ENCODE results near the gene PBX1. TPM values are rescaled to one million over a fixed set of nuclear protein-coding genes. Genes with fewer than 3 reads are reported as not detected.

PBX1 gene
- total and polyA plus RNA-seq, 2 of the 4 experiments (the other 2 are of a cell fraction) = 13.9 to 17.9 TPM

DNA sequence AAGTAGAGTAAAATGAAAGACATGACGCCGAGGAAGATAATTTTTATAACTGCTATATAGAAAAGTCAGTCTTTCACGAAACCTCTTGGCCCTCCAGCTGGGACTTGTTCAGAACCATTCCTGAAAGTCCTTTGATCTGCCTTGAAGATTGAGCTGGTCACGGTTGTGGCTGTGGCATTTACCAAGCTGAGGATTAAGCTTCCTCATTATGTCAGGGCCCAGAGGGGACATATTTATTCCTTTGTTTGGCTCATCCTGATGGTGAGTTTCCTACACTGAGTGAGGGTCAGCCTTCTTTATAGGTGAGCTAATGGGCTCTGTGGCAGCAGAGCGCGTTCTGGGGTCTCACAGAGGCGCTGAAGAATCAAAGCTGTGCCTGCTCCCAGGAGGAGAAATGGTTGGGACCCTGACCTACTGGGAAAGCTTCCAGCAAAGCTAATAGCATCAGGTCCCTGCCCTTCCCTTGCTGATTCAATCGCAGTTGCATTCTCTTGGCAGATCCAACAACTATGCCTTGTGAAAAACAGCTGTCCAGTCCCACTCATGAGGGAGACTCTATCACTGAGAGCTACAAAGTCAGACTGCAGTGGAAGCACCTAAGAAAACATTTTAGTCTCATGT, 43.2 kb upstream of the PBX1 start:
- ATAC-seq (ENCODE audit: low read depth) (peak; percentile 17; the same call in 1 of the 2 replicates), DNase-seq (no peak)
- in situ Hi-C loops (cut with MboI; ENCODE audit: low sequenced_read_pairs) (no loop called here), dilution Hi-C loops (cut with HindIII; ENCODE audit: low sequenced_read_pairs, unreplicated experiment) (no loop called here), intact Hi-C loops (cut with micrococcal nuclease) (no loop called here)
- Histone ChIP-seq H3K9me3 (ENCODE audit: control insufficient read depth, insufficient read depth, low read length) (no peaks in the 10 kb centered on the region), H3K36me3 (ENCODE audit: control insufficient read depth, insufficient read depth, low read length) (no peaks in the 10 kb centered on the region), H3K4ac (ENCODE audit: low read depth, low read length) (no peak overlapping the region), H4K20me1 (ENCODE audit: insufficient read depth, low read length) (no peaks in the 10 kb centered on the region), H3K79me1 (ENCODE audit: low read depth in 1 of 2, low read length in 2 of 2) (no peaks in the 10 kb centered on the region), H4K8ac (ENCODE audit: low read depth in 2 of 2, low read length in 2 of 2) (no peak overlapping the region), H3K9ac (ENCODE audit: low read depth, low read length) (no peak overlapping the region), H3K9me1 (ENCODE audit: insufficient read depth, low read length) (no peaks in the 10 kb centered on the region), H4K5ac (ENCODE audit: low read depth, low read length) (no peak overlapping the region), H2BK120ac (ENCODE audit: low read depth, low read length) (no peak overlapping the region), H2BK20ac (ENCODE audit: low read depth, low read length) (no peak overlapping the region), H3K27me3 (ENCODE audit: control insufficient read depth, insufficient read depth, low read length) (peaks cover 5% of the 10 kb centered on the region), H4K91ac (ENCODE audit: insufficient read depth, low read depth, low read length) (no peak overlapping the region), H3K56ac (ENCODE audit: extremely low read depth, insufficient read depth, low read length) (no peak overlapping the region), H3K14ac (replicated peaks; ENCODE audit: low read depth, low read length) (no peak overlapping the region), H2AFZ (replicated peaks; ENCODE audit: low read length, poor library complexity) (no peak overlapping the region), H3K4me3 (ENCODE audit: insufficient read depth, low read depth, low read length) (no peak overlapping the region), H3K18ac (ENCODE audit: low read depth, low read length) (no peak overlapping the region), H2BK5ac (ENCODE audit: low read depth, low read length, poor library complexity, severe bottlenecking) (no peak overlapping the region), H2AK9ac (replicated peaks; ENCODE audit: low read depth, low read length, poor library complexity) (no peak overlapping the region), H3K27ac (ENCODE audit: insufficient read depth, low read length) (no peak overlapping the region), H3K4me1 (ENCODE audit: control insufficient read depth, insufficient read depth, low read length) (no peaks in the 10 kb centered on the region), H2BK15ac (ENCODE audit: low read depth, low read length) (no peak overlapping the region), H2AK5ac (ENCODE audit: low read depth, low read length) (no peak overlapping the region), H3K4me2 (ENCODE audit: low read depth, low read length) (no peak overlapping the region), H3K23ac (ENCODE audit: low read depth, low read length) (no peak overlapping the region)
- ChIA-PET CTCF (no interaction called here), POLR2A (ENCODE audit: unreplicated experiment) (no interaction called here)
- no CpG with 5 or more reads among the region's 8 CpGs for WGBS, 2 experiments (ENCODE audit: extremely low coverage in 2 of 2, insufficient read length in 1 of 2)
- no TSS peak for BruUV-seq (replicated peaks)
- TF ChIP-seq MAZ (IDR thresholded peaks at IDR 0.05; ENCODE audit: borderline replicate concordance, low read depth, low read length) = no peak
- no peak for TF ChIP-seq NFE2L2 (IDR thresholded peaks at IDR 0.05; ENCODE audit: low read depth, low read length)
- no peak for TF ChIP-seq BHLHE40 (IDR thresholded peaks at IDR 0.05; ENCODE audit: low read depth, low read length)
- no peak for TF ChIP-seq RCOR1 (IDR thresholded peaks at IDR 0.05; ENCODE audit: insufficient replicate concordance, low read length)
- TF ChIP-seq, protein P1, sequence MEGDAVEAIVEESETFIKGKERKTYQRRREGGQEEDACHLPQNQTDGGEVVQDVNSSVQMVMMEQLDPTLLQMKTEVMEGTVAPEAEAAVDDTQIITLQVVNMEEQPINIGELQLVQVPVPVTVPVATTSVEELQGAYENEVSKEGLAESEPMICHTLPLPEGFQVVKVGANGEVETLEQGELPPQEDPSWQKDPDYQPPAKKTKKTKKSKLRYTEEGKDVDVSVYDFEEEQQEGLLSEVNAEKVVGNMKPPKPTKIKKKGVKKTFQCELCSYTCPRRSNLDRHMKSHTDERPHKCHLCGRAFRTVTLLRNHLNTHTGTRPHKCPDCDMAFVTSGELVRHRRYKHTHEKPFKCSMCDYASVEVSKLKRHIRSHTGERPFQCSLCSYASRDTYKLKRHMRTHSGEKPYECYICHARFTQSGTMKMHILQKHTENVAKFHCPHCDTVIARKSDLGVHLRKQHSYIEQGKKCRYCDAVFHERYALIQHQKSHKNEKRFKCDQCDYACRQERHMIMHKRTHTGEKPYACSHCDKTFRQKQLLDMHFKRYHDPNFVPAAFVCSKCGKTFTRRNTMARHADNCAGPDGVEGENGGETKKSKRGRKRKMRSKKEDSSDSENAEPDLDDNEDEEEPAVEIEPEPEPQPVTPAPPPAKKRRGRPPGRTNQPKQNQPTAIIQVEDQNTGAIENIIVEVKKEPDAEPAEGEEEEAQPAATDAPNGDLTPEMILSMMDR (conservative IDR thresholded peaks at IDR 0.05; ENCODE audit: low read depth, low read length) = no peak
- TF ChIP-seq MXI1 (IDR thresholded peaks at IDR 0.05; ENCODE audit: borderline replicate concordance, low read depth, low read length) = no peak
- TF ChIP-seq, protein P2, sequence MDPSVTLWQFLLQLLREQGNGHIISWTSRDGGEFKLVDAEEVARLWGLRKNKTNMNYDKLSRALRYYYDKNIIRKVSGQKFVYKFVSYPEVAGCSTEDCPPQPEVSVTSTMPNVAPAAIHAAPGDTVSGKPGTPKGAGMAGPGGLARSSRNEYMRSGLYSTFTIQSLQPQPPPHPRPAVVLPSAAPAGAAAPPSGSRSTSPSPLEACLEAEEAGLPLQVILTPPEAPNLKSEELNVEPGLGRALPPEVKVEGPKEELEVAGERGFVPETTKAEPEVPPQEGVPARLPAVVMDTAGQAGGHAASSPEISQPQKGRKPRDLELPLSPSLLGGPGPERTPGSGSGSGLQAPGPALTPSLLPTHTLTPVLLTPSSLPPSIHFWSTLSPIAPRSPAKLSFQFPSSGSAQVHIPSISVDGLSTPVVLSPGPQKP (IDR thresholded peaks at IDR 0.05; ENCODE audit: borderline replicate concordance, low read depth, low read length) = no peak
- TF ChIP-seq MAFK (IDR thresholded peaks at IDR 0.05; ENCODE audit: low read depth, low read length) = no peak
- TF ChIP-seq RFX5 (IDR thresholded peaks at IDR 0.05; ENCODE audit: low read depth, low read length) = no peak
